ENCODE results near the gene LCE1C.

The LCE1C gene

GRCh38 chr1:152806576-152806975, at the start of gene LCE1C:
Gene LCE1C (minus strand): TSS chr1:152806651. CDS start chr1:152805478, 1,173 bp downstream.
- Mint-ChIP-seq H3K27me3 (peaks cover 28 to 38% of the 10 kb centered on the region in 2 donors), H3K9me3 (peaks cover 1 to 3% of the 10 kb centered on the region in 2 donors), H3K36me3 (no peaks in the 10 kb centered on the region), H3K4me3 (no peak within 1 kb of the TSS), H3K27ac (no peak within 1 kb of the TSS), H3K4me1 (no peaks in the 10 kb centered on the region)
- no peak for DNase-seq
- no peak for ATAC-seq (replicated peaks)

- no peak for DNase-seq
- H3K4me3 Mint-ChIP-seq = no peak overlapping the region
- no peak for ATAC-seq (replicated peaks)
- H3K36me3 Mint-ChIP-seq = no peaks in the 10 kb centered on the region
- H3K27ac Mint-ChIP-seq = no peak overlapping the region
- H3K9me3 Mint-ChIP-seq = no peaks in the 10 kb centered on the region
- no peaks in the 10 kb centered on the region for H3K4me1 Mint-ChIP-seq
- peaks cover 10 to 15% of the 10 kb centered on the region in 2 donors for H3K27me3 Mint-ChIP-seq
Observed at GRCh38 chr1:152855661-152856060, 49.2 kb upstream of the LCE1C start.

- H3K27me3 Mint-ChIP-seq = peaks cover 16 to 26% of the 10 kb centered on the region in 2 donors
- H3K4me1 Mint-ChIP-seq = no peaks in the 10 kb centered on the region
Observed at GRCh38 chr1:152842556-152842955, 36.1 kb upstream of the LCE1C start, which contains the start of gene LCE6A. Gene LCE6A (plus strand): TSS chr1:152842856. CDS start chr1:152843521, 665 bp downstream.

GRCh38 chr1:152836870-152837269, 30.4 kb upstream of the LCE1C start:
- Mint-ChIP-seq H3K36me3 (no peaks in the 10 kb centered on the region), H3K9me3 (peaks cover 0 to 4% of the 10 kb centered on the region in 2 donors), H3K4me3 (no peak overlapping the region), H3K27ac (no peak overlapping the region), H3K27me3 (peaks cover 7 to 8% of the 10 kb centered on the region in 2 donors), H3K4me1 (no peaks in the 10 kb centered on the region)
- ATAC-seq (replicated peaks) (no peak), DNase-seq (no peak)

More at GRCh38 chr1:152842556-152842955, 36.1 kb upstream of the LCE1C start, which contains the start of gene LCE6A:
- no peak for ATAC-seq (replicated peaks)
- Mint-ChIP-seq H3K27ac (no peak within 1 kb of the TSS), H3K4me3 (no peak within 1 kb of the TSS), H3K9me3 (no peaks in the 10 kb centered on the region), H3K36me3 (no peaks in the 10 kb centered on the region)
- DNase-seq = no peak

GRCh38 chr1:152827173-152827572, 20.7 kb upstream of the LCE1C start, which contains the start of gene LCE1A:
Gene LCE1A (plus strand): TSS chr1:152827473. CDS start chr1:152827473, 0 bp downstream.
- Mint-ChIP-seq H3K27me3 (peaks cover 33 to 38% of the 10 kb centered on the region in 2 donors), H3K4me3 (no peak within 1 kb of the TSS), H3K27ac (no peak within 1 kb of the TSS), H3K36me3 (no peaks in the 10 kb centered on the region), H3K4me1 (no peaks in the 10 kb centered on the region), H3K9me3 (no peaks in the 10 kb centered on the region)
- ATAC-seq (replicated peaks) (no peak), DNase-seq (no peak)

- H3K9me3 Mint-ChIP-seq = peaks cover 0 to 2% of the 10 kb centered on the region in 2 donors
- peaks cover 21 to 38% of the 10 kb centered on the region in 2 donors for H3K27me3 Mint-ChIP-seq
- no peak overlapping the region for H3K27ac Mint-ChIP-seq
- H3K4me3 Mint-ChIP-seq = no peak overlapping the region
- DNase-seq = no peak
- peaks cover 3 to 5% of the 10 kb centered on the region in 2 donors for H3K4me1 Mint-ChIP-seq
- ATAC-seq (replicated peaks) = no peak
- no peaks in the 10 kb centered on the region for H3K36me3 Mint-ChIP-seq
Observed at GRCh38 chr1:152824964-152825363, 18.5 kb upstream of the LCE1C start.

GRCh38 chr1:152823294-152823693, 16.8 kb upstream of the LCE1C start:
- Mint-ChIP-seq H3K36me3 (no peaks in the 10 kb centered on the region), H3K4me1 (peaks cover 3 to 5% of the 10 kb centered on the region in 2 donors)

GRCh38 chr1:152817309-152817708, 10.9 kb upstream of the LCE1C start:
- H3K9me3 Mint-ChIP-seq = peaks cover 0 to 2% of the 10 kb centered on the region in 2 donors
- H3K4me1 Mint-ChIP-seq = peaks cover 3 to 5% of the 10 kb centered on the region in 2 donors
- H3K4me3 Mint-ChIP-seq = no peak overlapping the region
- ATAC-seq (replicated peaks) (no peak), DNase-seq (no peak)
- H3K27ac Mint-ChIP-seq = no peak overlapping the region
- H3K36me3 Mint-ChIP-seq = no peaks in the 10 kb centered on the region
- peaks cover 18 to 25% of the 10 kb centered on the region in 2 donors for H3K27me3 Mint-ChIP-seq

More at GRCh38 chr1:152823294-152823693, 16.8 kb upstream of the LCE1C start:
- Mint-ChIP-seq H3K9me3 (peaks cover 0 to 2% of the 10 kb centered on the region in 2 donors), H3K27me3 (peaks cover 11 to 25% of the 10 kb centered on the region in 2 donors), H3K4me3 (no peak overlapping the region), H3K27ac (no peak overlapping the region)
- no peak for ATAC-seq (replicated peaks)
- no peak for DNase-seq

- Mint-ChIP-seq H3K36me3 (no peaks in the 10 kb centered on the region), H3K27ac (no peak within 1 kb of the TSS), H3K4me1 (no peaks in the 10 kb centered on the region), H3K27me3 (peaks cover 15 to 30% of the 10 kb centered on the region in 2 donors), H3K9me3 (peaks cover 1 to 3% of the 10 kb centered on the region in 2 donors), H3K4me3 (no peak within 1 kb of the TSS)
- DNase-seq = no peak
- ATAC-seq (replicated peaks) = no peak
Observed at GRCh38 chr1:152811671-152812070, 5.2 kb upstream of the LCE1C start, which contains the start of gene LCE1B. Gene LCE1B (plus strand): TSS chr1:152811971. CDS start chr1:152812447, 476 bp downstream.

GRCh38 chr1:152811050-152811449, 4.6 kb upstream of the LCE1C start:
- Mint-ChIP-seq H3K4me1 (no peaks in the 10 kb centered on the region), H3K27me3 (peaks cover 13 to 30% of the 10 kb centered on the region in 2 donors), H3K27ac (no peak overlapping the region), H3K4me3 (no peak overlapping the region), H3K9me3 (peaks cover 1 to 3% of the 10 kb centered on the region in 2 donors), H3K36me3 (no peaks in the 10 kb centered on the region)
- ATAC-seq (replicated peaks) (peak; percentile 31 to 48), DNase-seq (no peak)

- Mint-ChIP-seq H3K4me1 (no peaks in the 10 kb centered on the region), H3K4me3 (no peak overlapping the region), H3K9me3 (peaks cover 0 to 4% of the 10 kb centered on the region in 2 donors), H3K27me3 (peaks cover 42 to 44% of the 10 kb centered on the region in 2 donors), H3K27ac (no peak overlapping the region), H3K36me3 (no peaks in the 10 kb centered on the region)
- ATAC-seq (replicated peaks) (no peak), DNase-seq (no peak)
Observed at GRCh38 chr1:152801333-152801732, 5.1 kb downstream of the LCE1C start.

- DNase-seq (no peak), ATAC-seq (replicated peaks) (no peak)
- Mint-ChIP-seq H3K4me3 (no peak within 1 kb of the TSS), H3K36me3 (no peaks in the 10 kb centered on the region), H3K9me3 (peaks cover 0 to 4% of the 10 kb centered on the region in 2 donors), H3K27me3 (peaks cover 14 to 15% of the 10 kb centered on the region in 2 donors), H3K27ac (no peak within 1 kb of the TSS), H3K4me1 (no peaks in the 10 kb centered on the region)
Observed at GRCh38 chr1:152796421-152796820, 10.0 kb downstream of the LCE1C start, which contains the start of gene LCE1D. Gene LCE1D (plus strand): TSS chr1:152796721. CDS start chr1:152797795, 1,074 bp downstream.

GRCh38 chr1:152795686-152796085, 10.8 kb downstream of the LCE1C start:
- H3K27ac Mint-ChIP-seq = no peak overlapping the region
- H3K9me3 Mint-ChIP-seq = peaks cover 0 to 4% of the 10 kb centered on the region in 2 donors
- H3K36me3 Mint-ChIP-seq = no peaks in the 10 kb centered on the region
- H3K27me3 Mint-ChIP-seq = peaks cover 11 to 12% of the 10 kb centered on the region in 2 donors
- DNase-seq (no peak), ATAC-seq (replicated peaks) (no peak)
- H3K4me1 Mint-ChIP-seq = no peaks in the 10 kb centered on the region
- H3K4me3 Mint-ChIP-seq = no peak overlapping the region

GRCh38 chr1:152786077-152786476, 20.4 kb downstream of the LCE1C start, which contains the start of gene LCE1E:
Gene LCE1E (plus strand): TSS chr1:152786257. CDS start chr1:152787300, 1,043 bp downstream.
- peaks cover 30 to 37% of the 10 kb centered on the region in 2 donors for H3K27me3 Mint-ChIP-seq
- H3K4me1 Mint-ChIP-seq = no peaks in the 10 kb centered on the region
- H3K9me3 Mint-ChIP-seq = no peaks in the 10 kb centered on the region
- H3K4me3 Mint-ChIP-seq = no peak within 1 kb of the TSS
- no peak for DNase-seq
- no peak for ATAC-seq (replicated peaks)
- no peak within 1 kb of the TSS for H3K27ac Mint-ChIP-seq
- H3K36me3 Mint-ChIP-seq = no peaks in the 10 kb centered on the region

GRCh38 chr1:152783095-152783494, 23.4 kb downstream of the LCE1C start:
- DNase-seq (no peak), ATAC-seq (replicated peaks) (no peak)
- H3K4me3 Mint-ChIP-seq = no peak overlapping the region
- H3K27me3 Mint-ChIP-seq = peaks cover 30 to 43% of the 10 kb centered on the region in 2 donors
- no peaks in the 10 kb centered on the region for H3K4me1 Mint-ChIP-seq
- no peaks in the 10 kb centered on the region for H3K9me3 Mint-ChIP-seq
- H3K27ac Mint-ChIP-seq = no peak overlapping the region
- no peaks in the 10 kb centered on the region for H3K36me3 Mint-ChIP-seq

Measured in stimulated activated naive B cell treated with anti-CD40 and anti-IgM and Interleukin-4, amounts not matched to agents 10 μg/mL and 1 μg/mL and 100 μg/mL, for 72 hours (primary cell).